GM21737 (cell line): ENCODE results near the gene TTC4.

Experiments
- ATAC-seq: cut with Tn5 transposase; IDR thresholded peaks from one replicate; pipeline ENCODE4 v1.9.1; 2021; ENCODE audit warnings: mild to moderate bottlenecking, moderate library complexity; ENCODE audit not compliant: unreplicated experiment

TTC4 gene, protein sequence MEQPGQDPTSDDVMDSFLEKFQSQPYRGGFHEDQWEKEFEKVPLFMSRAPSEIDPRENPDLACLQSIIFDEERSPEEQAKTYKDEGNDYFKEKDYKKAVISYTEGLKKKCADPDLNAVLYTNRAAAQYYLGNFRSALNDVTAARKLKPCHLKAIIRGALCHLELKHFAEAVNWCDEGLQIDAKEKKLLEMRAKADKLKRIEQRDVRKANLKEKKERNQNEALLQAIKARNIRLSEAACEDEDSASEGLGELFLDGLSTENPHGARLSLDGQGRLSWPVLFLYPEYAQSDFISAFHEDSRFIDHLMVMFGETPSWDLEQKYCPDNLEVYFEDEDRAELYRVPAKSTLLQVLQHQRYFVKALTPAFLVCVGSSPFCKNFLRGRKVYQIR

DNA sequence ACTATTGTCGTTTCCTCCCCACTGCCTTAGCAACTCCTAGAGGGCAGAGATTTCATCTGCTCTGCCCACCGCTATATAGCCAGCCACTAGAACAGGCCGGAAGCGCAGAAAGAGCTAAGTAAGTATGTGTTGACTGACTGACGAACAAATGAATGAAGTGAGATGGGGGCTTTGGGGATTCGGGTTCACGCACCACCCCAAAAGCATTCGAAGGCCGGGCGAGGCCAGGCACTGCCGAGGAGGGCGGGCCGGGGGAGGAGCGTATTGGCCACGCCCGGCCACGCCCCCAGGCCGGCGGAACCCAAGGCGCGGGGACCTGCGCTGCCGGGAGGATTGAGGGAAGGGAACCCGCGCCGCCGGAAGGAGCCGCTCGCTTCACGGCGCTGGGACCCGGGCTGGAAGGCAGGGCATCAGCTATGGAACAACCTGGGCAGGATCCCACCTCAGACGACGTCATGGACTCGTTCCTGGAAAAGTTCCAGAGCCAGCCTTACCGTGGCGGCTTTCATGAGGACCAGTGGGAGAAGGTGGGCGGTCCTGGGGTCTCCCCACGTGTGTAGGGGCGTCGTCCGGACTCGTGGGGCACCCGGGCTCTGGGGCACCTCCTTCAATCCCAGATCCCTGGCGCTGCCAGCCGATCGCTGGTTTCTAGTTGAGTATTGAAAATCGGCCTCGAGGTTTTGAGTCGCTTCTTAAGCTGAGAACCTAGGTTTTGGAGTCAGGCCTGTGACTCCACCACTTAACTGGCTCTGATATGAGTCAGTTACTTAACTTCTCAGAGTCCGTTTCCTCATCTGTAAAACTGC lies at the start of gene TTC4:
Gene TTC4 (plus strand): TSS at position 369 of the 806 bp plus-strand sequence. CDS start 48 bp downstream, at position 417.
- peak; percentile 96 for ATAC-seq

DNA sequence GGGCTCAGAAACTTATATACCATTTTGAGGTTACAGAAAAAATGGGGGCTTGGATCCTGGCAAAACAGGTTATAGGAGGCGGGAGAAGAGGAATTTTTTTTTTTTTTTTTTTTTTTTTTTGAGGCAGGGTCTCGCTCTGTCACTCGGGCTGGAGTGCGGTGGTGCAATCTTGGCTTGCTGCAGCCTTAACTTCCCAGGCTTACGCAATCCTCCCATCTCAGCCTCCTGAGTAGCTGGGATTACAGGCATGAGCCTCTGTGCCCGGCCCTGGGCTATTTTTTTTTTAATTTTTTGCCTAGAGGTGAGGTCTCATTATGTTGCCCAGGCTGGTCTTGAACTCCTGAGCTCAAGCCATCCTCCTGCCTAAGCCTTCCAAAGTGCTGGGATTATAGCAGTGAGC lies 49.3 kb upstream of the TTC4 start:
- no peak for ATAC-seq

DNA sequence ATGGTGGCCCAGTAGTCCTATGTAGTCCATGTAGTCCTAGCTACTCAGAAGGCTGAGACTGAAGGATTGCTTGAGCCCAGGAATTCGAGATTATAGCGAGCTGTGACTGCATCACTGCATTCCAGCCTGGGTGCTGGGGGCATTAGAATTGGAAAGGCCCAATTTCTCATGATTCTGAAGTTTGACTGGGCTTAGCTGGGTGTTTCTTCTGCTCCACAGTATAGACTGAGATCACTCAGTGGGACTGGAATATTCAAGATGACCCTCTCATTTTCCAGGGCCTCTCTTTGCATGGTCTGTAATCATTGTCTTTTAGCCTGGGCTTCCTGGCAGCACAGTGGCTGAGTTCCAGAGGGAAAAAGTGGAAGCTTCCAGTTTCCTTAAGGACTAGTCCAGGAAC lies 47.9 kb upstream of the TTC4 start:
- ATAC-seq = no peak

DNA sequence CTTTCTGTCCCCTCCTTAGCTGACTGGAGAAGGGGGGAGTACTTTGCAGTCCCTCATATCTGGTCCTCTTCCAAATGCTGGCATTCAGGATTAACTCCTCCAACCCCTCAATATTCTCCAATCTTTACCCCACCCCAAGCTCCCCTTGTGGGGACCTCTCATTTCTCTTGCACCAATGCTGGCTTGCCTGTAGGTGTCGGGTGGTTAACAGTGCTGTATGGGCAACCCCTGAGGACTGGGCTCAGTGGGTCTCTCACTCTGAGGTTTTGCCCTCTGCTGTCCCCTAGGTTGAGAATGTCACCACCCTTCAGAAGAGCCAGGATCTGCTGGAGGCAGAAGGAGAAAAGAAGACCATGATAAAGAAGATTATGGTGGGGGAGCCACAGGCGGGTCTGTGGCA lies 47.1 kb upstream of the TTC4 start:
- no peak for ATAC-seq

DNA sequence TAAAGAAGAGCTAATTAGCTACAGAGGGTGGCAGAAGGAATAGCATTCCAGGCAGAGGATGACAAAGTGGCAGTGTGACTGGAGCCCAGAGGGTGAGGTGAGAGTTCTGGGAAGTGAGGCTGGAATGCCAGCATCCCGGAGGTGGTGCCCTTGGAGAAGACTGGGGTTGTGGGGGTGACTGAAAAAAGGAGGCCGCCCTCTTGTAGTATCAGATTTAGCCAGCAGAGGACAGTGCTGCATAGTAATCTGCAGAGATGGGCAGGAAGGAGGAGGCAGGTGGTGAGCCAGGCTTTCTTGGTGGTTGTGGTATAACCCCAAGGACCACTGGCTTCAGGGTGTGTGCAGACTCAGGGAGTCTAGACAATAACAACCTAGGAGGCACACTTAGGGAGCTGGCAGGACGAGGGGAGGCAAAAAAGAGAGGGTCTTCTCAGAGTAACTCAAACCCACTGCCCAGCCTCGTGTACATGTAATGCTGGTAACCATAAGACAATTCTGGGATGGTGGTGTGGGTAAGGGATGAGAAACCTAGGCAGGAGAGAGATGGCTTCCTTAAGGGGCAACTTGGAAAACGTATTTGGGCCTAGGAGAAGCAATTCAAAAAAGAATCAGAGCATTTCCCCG lies 43.6 kb upstream of the TTC4 start:
- no peak for ATAC-seq

DNA sequence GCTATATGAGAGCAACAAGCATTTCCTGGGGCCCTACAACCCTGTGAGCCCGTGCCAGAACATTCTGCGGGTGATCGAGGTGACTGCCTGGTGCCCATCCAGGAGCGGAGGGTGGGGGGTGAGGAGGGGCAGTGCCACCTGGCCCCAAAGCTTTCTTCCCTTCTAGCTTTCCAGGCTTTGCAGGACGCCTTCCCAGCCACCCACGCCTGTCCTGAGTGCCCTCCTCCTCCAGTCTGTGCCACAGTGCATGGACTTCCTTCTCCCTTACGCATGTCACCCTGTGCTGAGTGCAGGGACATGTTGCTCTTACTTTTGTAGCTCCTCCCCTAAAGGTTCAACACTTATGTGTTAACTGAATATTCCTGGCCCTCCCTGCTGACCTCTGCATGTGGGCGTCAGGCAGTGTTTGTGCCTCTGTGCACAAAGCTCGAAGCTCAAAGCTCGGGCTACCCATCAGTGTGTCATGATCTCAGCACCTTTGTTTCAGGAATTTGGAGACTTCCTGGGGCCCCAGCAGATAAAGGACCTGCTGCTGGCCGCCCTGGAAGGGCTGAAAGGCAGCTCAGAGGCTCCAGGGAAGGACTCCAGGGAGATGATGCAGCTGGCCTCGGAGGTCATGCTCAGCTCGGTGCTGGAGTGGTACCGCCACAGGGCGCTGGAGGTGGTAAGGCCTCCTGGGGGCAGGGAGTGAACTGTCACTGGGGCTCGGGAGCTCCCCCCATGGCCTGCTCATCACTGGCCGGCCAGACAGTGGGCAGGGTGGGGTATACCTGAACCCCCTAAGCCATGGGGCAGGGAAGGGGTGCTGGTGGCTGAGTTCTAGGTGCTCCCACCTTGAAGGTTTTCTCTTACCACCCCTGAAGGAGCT lies 36.7 kb upstream of the TTC4 start:
- no peak for ATAC-seq

DNA sequence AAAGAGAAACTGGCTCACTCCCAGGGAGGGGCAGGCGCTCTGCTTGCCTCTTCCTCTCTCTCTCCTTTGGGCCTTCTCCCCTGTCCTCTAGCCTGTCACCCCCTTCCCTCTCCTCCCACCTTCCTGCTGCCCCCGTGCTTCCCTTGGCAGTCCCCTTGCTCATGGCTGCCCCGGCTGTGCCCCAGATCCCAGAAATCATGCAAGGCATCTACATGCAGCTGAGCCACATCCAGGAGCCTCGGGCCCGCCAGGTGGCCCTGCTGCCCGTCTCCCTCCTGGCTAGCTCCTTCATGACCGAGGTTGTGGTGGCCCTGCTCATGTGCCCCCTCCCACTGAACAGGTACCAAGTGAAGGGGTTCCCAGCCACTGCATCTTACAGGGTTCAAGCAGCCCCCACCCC lies 36.0 kb upstream of the TTC4 start:
- no peak for ATAC-seq

DNA sequence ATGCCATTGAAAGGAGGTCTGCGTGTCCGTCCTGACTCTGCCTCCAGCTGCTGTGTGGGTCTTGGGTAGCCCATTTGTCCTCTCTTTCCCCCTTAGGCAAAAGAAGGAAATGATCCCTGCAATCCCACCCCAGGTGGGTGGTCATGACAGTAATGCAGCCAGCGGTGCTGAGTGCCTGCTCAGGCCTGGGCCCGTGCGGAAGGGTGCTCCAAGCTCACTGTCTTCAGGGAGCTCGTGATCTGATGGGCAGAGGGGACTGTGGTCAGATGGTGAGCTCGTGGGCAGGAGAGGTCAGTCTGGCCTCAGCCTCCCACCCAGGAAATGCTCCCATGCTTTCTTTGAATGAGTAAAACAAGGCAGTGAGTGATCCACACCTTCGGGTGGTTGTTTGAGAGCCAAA lies 35.3 kb upstream of the TTC4 start:
- ATAC-seq = no peak

DNA sequence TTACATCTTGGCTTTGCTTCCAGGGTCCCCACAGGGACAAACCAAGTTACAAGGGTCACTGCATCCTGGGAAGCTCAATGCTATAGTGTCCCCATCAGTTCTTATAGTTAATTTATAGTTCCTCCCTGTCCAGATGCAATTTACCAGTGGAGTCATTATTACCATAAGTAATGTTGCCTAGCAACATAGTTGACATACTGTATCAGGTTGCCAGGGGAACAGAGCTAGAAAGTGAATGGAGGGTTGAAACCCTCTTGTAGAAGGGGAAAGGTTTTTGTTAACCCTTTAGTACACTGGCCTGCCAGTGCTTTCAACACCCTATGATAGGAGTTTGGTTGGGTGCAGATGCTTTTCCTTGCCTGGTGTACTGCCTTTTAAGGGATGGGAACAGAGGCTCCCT lies 34.3 kb upstream of the TTC4 start:
- ATAC-seq = no peak

DNA sequence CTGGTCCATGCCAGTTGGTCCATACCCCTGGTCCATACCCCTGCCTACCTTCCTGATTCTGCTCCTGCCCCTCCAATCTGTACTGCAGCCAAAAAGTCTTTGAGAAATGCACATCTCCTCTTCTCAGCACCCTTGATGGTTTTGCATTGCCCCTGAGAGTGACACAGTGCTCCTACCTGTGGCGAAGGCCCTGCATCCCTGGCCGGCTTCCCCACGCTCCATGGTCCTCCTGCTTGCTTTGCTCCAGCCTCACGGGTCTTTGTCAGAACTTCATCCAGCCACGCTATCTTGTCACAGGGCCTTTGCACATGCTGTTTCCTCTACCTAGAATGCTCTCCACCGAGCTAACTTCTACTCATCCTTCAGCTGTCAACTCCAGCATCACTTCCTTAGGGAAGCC lies 32.2 kb upstream of the TTC4 start:
- no peak for ATAC-seq

DNA sequence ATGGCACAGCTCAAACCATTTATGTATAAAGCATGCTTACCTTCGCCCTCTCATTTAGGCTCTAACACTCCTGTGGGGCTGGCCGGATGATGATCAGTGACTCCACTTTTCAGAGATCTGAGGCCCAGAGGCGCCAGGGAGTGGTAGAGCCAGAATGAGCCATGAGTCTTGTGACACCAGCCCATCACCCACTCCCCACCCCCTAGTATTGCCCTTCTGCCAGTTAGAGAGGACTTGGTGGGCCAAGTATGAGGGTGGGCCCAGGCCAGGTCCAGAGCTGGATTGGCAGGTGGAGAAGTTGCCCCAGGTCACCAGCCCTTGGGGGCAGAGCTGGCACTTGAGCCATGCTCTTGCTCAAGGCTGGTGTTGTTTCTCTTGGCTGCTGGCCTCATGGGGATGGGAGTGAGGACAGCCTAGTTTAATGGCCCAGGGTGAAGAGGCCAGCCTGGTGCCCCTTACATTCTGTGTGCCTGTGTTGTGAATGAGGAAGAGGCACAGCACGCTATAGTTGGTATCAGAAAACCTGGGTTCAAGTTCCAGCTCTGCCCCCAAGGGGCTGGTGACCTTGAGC lies 30.2 kb upstream of the TTC4 start:
- no peak for ATAC-seq

DNA sequence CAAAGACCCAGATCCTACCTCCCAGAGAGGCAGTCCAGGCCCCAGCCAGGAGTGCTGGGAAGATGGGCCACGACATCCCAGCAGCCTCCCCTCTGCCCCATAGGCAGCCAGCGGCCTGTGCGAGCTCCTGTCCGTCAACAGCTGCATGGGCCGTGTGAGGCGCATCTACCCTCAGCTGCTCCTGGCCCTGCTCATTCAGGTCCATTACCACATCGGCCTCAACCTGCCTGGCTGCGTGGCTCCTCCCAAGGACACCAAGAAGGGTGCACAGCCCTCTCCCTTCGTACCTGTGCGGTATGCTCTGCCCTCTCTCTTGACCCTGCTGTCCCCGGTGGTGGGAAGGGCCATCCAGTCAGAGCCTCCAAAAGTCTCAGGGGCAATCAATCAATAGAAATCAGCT lies 29.5 kb upstream of the TTC4 start:
- ATAC-seq = no peak

DNA sequence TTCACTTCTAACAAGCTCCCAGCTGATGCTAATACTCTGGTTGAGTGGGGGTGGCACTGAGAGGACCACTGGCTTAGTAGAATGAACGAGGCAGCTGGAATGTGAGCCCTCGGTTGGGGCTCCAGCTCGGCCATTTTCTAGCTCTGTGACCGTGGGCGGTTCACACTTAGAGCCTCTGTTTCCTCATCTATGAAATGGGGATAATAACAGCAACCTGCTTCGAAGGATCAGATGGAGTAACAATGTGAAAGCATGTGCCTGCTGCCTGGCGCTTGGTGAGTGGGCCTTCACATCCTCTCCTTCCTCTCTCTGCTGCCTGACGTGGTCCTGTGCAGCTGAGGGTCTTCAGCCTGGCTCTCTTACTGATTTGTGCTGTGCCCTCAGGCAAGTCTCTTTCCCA lies 20.9 kb upstream of the TTC4 start:
- ATAC-seq = no peak

DNA sequence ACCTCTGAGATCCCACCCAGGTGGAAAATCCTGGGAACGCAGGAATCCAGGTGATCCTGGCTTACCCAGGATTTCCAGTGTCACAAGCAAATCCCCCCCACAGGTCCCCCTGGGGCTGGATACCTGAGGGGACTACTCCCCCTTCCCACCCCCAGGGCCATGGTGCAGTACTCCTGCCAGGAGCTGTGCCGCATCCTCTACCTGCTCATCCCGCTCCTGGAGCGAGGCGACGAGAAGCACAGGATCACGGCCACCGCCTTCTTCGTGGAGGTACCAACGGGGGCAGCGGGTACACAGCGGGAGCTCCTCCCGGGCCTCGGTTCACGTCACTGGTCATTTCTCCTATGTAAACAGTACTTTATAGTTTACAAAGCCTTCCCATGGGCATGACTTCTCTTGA lies 20.4 kb upstream of the TTC4 start:
- ATAC-seq = no peak

DNA sequence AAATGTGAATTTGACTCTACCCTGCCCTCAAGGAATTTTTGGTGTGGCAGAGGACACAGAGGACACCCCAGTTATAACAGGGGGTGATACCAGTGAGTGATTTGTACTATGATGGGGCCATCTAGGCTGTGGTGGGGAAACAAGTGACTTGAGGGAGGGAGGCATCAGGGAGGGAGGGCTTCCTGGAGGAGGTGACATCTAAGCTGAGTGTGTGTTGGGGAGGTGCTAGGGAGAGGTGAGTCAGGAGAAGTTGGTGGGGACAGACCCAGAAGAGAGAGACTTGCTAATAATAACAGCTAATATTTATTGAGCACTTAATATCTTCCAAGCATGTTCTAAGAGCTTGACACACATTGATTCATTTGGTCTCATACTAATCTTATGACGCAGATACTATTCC lies 19.9 kb upstream of the TTC4 start:
- no peak for ATAC-seq

DNA sequence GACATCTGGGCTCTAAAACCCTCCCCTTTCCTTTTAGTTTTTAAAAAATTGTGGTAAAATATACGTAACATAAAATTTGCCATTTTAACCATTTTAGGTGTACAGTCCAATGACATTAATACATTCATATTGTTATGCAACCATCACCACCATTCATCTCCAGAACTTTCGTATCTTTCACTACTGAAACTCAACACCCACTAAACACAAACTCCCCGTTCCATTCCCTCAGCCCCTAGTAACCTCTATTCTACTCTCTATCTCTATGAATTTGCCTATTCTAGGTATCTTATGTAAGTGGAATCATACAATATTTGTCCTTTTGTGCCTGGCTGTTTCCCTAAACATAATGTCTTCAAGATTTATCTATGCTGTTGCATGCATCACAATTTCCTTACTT lies 19.4 kb upstream of the TTC4 start:
- ATAC-seq = no peak

DNA sequence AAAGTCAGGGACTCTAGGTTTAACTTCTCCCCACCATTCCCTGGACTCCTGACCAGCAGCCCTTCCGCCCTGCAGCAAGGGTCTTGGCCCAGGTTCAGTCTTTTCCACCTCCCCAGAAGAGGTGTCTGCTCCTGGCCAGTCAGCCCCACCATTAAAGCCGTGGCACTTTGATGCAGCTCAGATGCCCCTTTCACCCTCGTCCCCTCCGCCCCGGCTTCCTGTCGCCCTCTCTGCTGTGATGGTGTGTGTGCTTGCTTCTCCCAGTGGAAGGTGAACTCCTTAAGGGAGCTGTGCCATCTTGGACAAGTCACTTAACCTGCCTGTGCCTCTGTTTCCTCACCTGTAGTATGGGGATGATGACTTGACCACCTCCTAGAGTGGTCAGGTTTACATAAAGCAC lies 17.8 kb upstream of the TTC4 start:
- ATAC-seq = no peak

DNA sequence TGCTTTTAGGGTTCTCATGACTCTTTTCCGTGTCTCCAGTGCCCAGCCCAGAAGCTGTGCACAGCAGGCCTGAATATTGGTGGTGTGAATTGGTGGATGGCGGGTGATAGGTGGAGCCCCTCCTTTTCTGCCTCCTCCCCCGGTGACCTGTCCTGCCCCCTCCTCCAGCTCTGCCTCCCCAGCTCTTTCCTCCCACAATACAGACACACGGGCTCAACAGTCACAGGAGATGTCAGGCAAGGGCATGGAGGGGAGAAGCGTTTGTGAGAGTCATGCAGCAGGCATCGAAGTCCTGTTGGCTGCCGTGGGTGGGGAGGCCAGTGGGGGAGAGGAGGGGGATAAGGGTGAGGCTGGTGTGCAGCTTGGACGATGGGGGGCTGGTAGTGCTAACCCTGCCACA lies 17.3 kb upstream of the TTC4 start:
- ATAC-seq = no peak

DNA sequence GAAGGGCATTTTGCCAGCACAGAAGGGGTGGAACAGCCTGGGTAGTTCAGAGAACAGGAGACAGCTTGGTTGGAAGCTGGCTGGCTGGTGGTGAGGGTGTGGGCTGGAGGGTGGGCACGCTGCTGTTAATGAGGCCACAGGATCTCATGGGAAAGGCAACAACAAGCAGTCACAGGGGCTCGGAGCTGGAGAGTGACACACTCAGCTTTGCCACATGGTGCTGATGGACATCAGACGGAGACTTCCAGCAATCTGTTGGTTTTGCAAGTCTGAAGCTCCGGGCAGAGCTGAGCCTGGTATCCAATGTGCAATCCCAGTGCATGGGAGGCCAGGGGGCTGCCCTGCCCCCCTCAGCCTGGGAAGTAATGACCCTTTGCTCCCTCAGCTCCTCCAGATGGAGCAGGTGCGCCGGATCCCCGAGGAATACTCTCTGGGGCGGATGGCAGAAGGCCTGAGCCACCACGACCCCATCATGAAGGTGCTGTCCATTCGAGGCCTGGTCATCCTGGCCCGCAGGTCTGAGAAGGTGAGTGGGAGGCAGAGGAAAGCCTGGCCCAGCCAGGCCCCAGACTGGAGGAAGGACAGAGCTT lies 15.6 kb upstream of the TTC4 start:
- ATAC-seq = no peak

DNA sequence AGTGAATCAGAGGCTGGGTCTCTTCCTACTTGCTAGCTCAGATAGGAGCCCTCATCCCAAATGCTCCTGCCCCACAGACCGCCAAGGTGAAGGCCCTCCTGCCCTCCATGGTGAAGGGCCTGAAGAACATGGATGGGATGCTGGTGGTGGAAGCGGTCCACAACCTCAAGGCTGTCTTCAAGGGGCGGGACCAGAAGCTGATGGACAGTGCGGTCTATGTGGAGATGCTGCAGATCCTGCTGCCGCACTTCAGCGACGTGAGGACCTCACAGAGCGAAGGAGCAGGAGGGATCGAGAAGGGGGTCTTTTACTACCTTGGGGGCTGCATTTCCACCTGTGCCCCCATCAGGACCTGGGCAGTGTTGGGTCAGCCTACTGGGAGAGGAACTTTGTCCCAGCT lies 14.6 kb upstream of the TTC4 start:
- no peak for ATAC-seq
